Measurements from ENCODE around the gene MTF1.

Gene MTF1

GRCh38 chr1:37851782-37852210, 7.6 kb downstream of the MTF1 start:
- H2AFZ ChIP-seq (ENCODE audit: low read depth, low read length), result no peak overlapping the region
- H3K9me3 ChIP-seq (ENCODE audit: insufficient read depth, low read length), result no peaks in the 10 kb centered on the region
- TF ChIP-seq, protein P1, sequence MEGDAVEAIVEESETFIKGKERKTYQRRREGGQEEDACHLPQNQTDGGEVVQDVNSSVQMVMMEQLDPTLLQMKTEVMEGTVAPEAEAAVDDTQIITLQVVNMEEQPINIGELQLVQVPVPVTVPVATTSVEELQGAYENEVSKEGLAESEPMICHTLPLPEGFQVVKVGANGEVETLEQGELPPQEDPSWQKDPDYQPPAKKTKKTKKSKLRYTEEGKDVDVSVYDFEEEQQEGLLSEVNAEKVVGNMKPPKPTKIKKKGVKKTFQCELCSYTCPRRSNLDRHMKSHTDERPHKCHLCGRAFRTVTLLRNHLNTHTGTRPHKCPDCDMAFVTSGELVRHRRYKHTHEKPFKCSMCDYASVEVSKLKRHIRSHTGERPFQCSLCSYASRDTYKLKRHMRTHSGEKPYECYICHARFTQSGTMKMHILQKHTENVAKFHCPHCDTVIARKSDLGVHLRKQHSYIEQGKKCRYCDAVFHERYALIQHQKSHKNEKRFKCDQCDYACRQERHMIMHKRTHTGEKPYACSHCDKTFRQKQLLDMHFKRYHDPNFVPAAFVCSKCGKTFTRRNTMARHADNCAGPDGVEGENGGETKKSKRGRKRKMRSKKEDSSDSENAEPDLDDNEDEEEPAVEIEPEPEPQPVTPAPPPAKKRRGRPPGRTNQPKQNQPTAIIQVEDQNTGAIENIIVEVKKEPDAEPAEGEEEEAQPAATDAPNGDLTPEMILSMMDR (IDR thresholded peaks at IDR 0.05; ENCODE audit: low read depth, low read length), result no peak
- TF ChIP-seq EZH2phosphoT487 (IDR thresholded peaks at IDR 0.05; ENCODE audit: low read depth), result no peak
- H3K4me3 ChIP-seq (ENCODE audit: low read length), result no peak overlapping the region
- peaks cover 3% of the 10 kb centered on the region for H3K36me3 ChIP-seq (replicated peaks; ENCODE audit: low read depth, low read length)
- H3K4me1 ChIP-seq (ENCODE audit: low read length), result peaks cover 11% of the 10 kb centered on the region
- H3K4me2 ChIP-seq (ENCODE audit: low read length), result no peak overlapping the region
- no peak overlapping the region for H3K27ac ChIP-seq (ENCODE audit: low read length)
- no peaks in the 10 kb centered on the region for H4K20me1 ChIP-seq (ENCODE audit: insufficient read depth, low read length)
- no peak overlapping the region for H3K9ac ChIP-seq (ENCODE audit: low read length)
- H3K27me3 ChIP-seq (ENCODE audit: low read depth, low read length), result no peaks in the 10 kb centered on the region
- peaks cover 62% of the 10 kb centered on the region for H3K79me2 ChIP-seq (ENCODE audit: low read length)

- Histone ChIP-seq H4K20me1 (ENCODE audit: insufficient read depth, low read length) (no peaks in the 10 kb centered on the region), H3K79me2 (ENCODE audit: low read length) (peaks cover 62% of the 10 kb centered on the region), H3K4me3 (ENCODE audit: low read length) (no peak overlapping the region), H3K4me1 (ENCODE audit: low read length) (peaks cover 16% of the 10 kb centered on the region), H3K4me2 (ENCODE audit: low read length) (no peak overlapping the region), H2AFZ (ENCODE audit: low read depth, low read length) (no peak overlapping the region), H3K27me3 (ENCODE audit: low read depth, low read length) (no peaks in the 10 kb centered on the region), H3K27ac (ENCODE audit: low read length) (no peak overlapping the region), H3K9ac (ENCODE audit: low read length) (no peak overlapping the region), H3K36me3 (replicated peaks; ENCODE audit: low read depth, low read length) (peaks cover 3% of the 10 kb centered on the region), H3K9me3 (ENCODE audit: insufficient read depth, low read length) (no peaks in the 10 kb centered on the region)
- TF ChIP-seq, protein P1 (IDR thresholded peaks at IDR 0.05; ENCODE audit: low read depth, low read length), result no peak
- TF ChIP-seq EZH2phosphoT487 (IDR thresholded peaks at IDR 0.05; ENCODE audit: low read depth), result no peak
Observed at GRCh38 chr1:37851262-37851661, 8.1 kb downstream of the MTF1 start.

- TF ChIP-seq, protein P1 (IDR thresholded peaks at IDR 0.05; ENCODE audit: low read depth, low read length), result no peak
- no peak for TF ChIP-seq EZH2phosphoT487 (IDR thresholded peaks at IDR 0.05; ENCODE audit: low read depth)
- H4K20me1 ChIP-seq (ENCODE audit: insufficient read depth, low read length), result no peaks in the 10 kb centered on the region
Observed at GRCh38 chr1:37850352-37850955, 8.9 kb downstream of the MTF1 start.

GRCh38 chr1:37849480-37849879, 9.9 kb downstream of the MTF1 start:
- no peak overlapping the region for H3K9ac ChIP-seq (ENCODE audit: low read length)

More at GRCh38 chr1:37850352-37850955, 8.9 kb downstream of the MTF1 start:
- Histone ChIP-seq H2AFZ (ENCODE audit: low read depth, low read length) (no peak overlapping the region), H3K4me1 (ENCODE audit: low read length) (peaks cover 20% of the 10 kb centered on the region), H3K36me3 (replicated peaks; ENCODE audit: low read depth, low read length) (peaks cover 3% of the 10 kb centered on the region), H3K4me2 (ENCODE audit: low read length) (no peak overlapping the region), H3K9me3 (ENCODE audit: insufficient read depth, low read length) (no peaks in the 10 kb centered on the region), H3K4me3 (ENCODE audit: low read length) (no peak overlapping the region), H3K27me3 (ENCODE audit: low read depth, low read length) (no peaks in the 10 kb centered on the region), H3K27ac (ENCODE audit: low read length) (no peak overlapping the region), H3K9ac (ENCODE audit: low read length) (no peak overlapping the region), H3K79me2 (ENCODE audit: low read length) (peaks cover 65% of the 10 kb centered on the region)

More at GRCh38 chr1:37849480-37849879, 9.9 kb downstream of the MTF1 start:
- peaks cover 3% of the 10 kb centered on the region for H3K36me3 ChIP-seq (replicated peaks; ENCODE audit: low read depth, low read length)
- no peak overlapping the region for H3K27ac ChIP-seq (ENCODE audit: low read length)
- no peaks in the 10 kb centered on the region for H3K27me3 ChIP-seq (ENCODE audit: low read depth, low read length)
- TF ChIP-seq EZH2phosphoT487 (IDR thresholded peaks at IDR 0.05; ENCODE audit: low read depth), result no peak
- TF ChIP-seq, protein P1 (IDR thresholded peaks at IDR 0.05; ENCODE audit: low read depth, low read length), result no peak
- H3K4me2 ChIP-seq (ENCODE audit: low read length), result no peak overlapping the region
- no peaks in the 10 kb centered on the region for H3K9me3 ChIP-seq (ENCODE audit: insufficient read depth, low read length)
- H3K79me2 ChIP-seq (ENCODE audit: low read length), result peaks cover 64% of the 10 kb centered on the region
- H4K20me1 ChIP-seq (ENCODE audit: insufficient read depth, low read length), result no peaks in the 10 kb centered on the region
- H2AFZ ChIP-seq (ENCODE audit: low read depth, low read length), result no peak overlapping the region
- H3K4me1 ChIP-seq (ENCODE audit: low read length), result peaks cover 20% of the 10 kb centered on the region
- no peak overlapping the region for H3K4me3 ChIP-seq (ENCODE audit: low read length)
